Esophagus squamous epithelium (tissue), 4 donors: ENCODE results near the gene MGAT1.

Experiments
- POLR2A ChIP-seq, 4 donors: fragments of 450-650 bp; IDR thresholded peaks; one replicate each; pipeline ENCODE4 v1.6.1; 2017; ENCODE audit warnings: antibody characterized with exemption in 4 of 4, mild to moderate bottlenecking in 4 of 4, moderate library complexity in 3 of 4
- TF ChIP-seq, protein P1 (sequence below), 6 experiments: fragments of 450-650 bp in 4 of 6; fragments of 200-600 bp in 2 of 6; sonication (generic) in 2 of 6; IDR thresholded peaks; one replicate each; pipeline ENCODE4 v1.5.1; 2016 to 2019; ENCODE audit warnings: antibody characterized with exemption in 6 of 6, mild to moderate bottlenecking in 4 of 6, moderate library complexity in 4 of 6

GRCh38 chr5:180755601-180756000 lies 47.0 kb downstream of the MGAT1 start:
- TF ChIP-seq, protein P1, sequence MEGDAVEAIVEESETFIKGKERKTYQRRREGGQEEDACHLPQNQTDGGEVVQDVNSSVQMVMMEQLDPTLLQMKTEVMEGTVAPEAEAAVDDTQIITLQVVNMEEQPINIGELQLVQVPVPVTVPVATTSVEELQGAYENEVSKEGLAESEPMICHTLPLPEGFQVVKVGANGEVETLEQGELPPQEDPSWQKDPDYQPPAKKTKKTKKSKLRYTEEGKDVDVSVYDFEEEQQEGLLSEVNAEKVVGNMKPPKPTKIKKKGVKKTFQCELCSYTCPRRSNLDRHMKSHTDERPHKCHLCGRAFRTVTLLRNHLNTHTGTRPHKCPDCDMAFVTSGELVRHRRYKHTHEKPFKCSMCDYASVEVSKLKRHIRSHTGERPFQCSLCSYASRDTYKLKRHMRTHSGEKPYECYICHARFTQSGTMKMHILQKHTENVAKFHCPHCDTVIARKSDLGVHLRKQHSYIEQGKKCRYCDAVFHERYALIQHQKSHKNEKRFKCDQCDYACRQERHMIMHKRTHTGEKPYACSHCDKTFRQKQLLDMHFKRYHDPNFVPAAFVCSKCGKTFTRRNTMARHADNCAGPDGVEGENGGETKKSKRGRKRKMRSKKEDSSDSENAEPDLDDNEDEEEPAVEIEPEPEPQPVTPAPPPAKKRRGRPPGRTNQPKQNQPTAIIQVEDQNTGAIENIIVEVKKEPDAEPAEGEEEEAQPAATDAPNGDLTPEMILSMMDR (IDR thresholded peaks at IDR 0.05): no peak
- TF ChIP-seq POLR2A (IDR thresholded peaks at IDR 0.05): no peak
